ENCODE results near the gene ZNF124.

- TF ChIP-seq CTCF (IDR thresholded peaks at IDR 0.05) (no peak), EZH2 (IDR thresholded peaks at IDR 0.05; ENCODE audit: borderline replicate concordance, insufficient read depth, low read depth, low read length, poor library complexity, severe bottlenecking) (no peak)
Measured at GRCh38 chr1:247204177-247204647, 32.4 kb upstream of the ZNF124 start.

All from B cell (primary cell).